H9 (cell line): ENCODE data around the gene NGFR. TPM values are rescaled to one million over a fixed set of nuclear protein-coding genes. Genes with fewer than 3 reads are reported as not detected.
"Not testable (repeated sequence)": the region's sequence is repeated elsewhere in the genome, so short reads cannot be mapped to it uniquely, and the experiment has no call there.

ENCODE experiments used
- DNase-seq: peaks from one replicate; pipeline ENCODE4 v3.0.0-alpha.2; 2017
- H2AFZ ChIP-seq: one replicate; pipeline ENCODE4 v1.6.1; 2013; ENCODE audit warnings: mild to moderate bottlenecking, low read length, control low read depth, moderate library complexity
- H2AK5ac ChIP-seq: 2 replicates; pipeline ENCODE4 v1.6.1; 2013; ENCODE audit warnings: low read length, control low read depth, mixed read lengths; ENCODE audit not compliant: insufficient read length
- H2BK120ac ChIP-seq: one replicate; pipeline ENCODE4 v1.6.1; 2013; ENCODE audit warnings: low read depth, mild to moderate bottlenecking, low read length, control low read depth, inconsistent platforms; ENCODE audit not compliant: poor library complexity, severe bottlenecking
- H2BK12ac ChIP-seq: 2 replicates; pipeline ENCODE4 v1.6.1; 2013; ENCODE audit warnings: low read length, control low read depth, mixed read lengths, low read depth; ENCODE audit not compliant: insufficient read length
- H2BK15ac ChIP-seq: 2 replicates; pipeline ENCODE4 v1.6.1; 2013; ENCODE audit warnings: low read depth, low read length, control low read depth
- H2BK20ac ChIP-seq: one replicate; pipeline ENCODE4 v1.6.1; 2013; ENCODE audit warnings: low read depth, mild to moderate bottlenecking, low read length, control low read depth, inconsistent platforms; ENCODE audit not compliant: poor library complexity, severe bottlenecking
- H2BK5ac ChIP-seq: 2 replicates; pipeline ENCODE4 v1.6.1; 2013; ENCODE audit warnings: low read length, control low read depth, mixed read lengths; ENCODE audit not compliant: insufficient read length
- H3K14ac ChIP-seq: 2 replicates; pipeline ENCODE4 v1.6.1; 2013; ENCODE audit warnings: low read length, control low read depth; ENCODE audit not compliant: insufficient read depth
- H3K18ac ChIP-seq: 2 replicates; pipeline ENCODE4 v1.6.1; 2013; ENCODE audit warnings: low read depth, mild to moderate bottlenecking, mixed read lengths, low read length, control low read depth; ENCODE audit not compliant: insufficient read length
- H3K23ac ChIP-seq: 2 replicates; pipeline ENCODE4 v1.6.1; 2013; ENCODE audit warnings: low read length, control low read depth, mixed read lengths, low read depth; ENCODE audit not compliant: insufficient read length
- H3K23me2 ChIP-seq: 2 replicates; pipeline ENCODE4 v1.6.1; 2013; ENCODE audit warnings: low read depth, mild to moderate bottlenecking, mixed read lengths, low read length, control low read depth; ENCODE audit not compliant: insufficient read length, poor library complexity, severe bottlenecking
- H3K27ac ChIP-seq: 2 replicates; pipeline ENCODE4 v1.5.1; 2013; ENCODE audit warnings: low read length, control low read depth, mixed read lengths, low read depth; ENCODE audit not compliant: insufficient read length
- H3K27me3 ChIP-seq: 2 replicates; pipeline ENCODE4 v1.6.1; 2013; ENCODE audit warnings: low read length, control low read depth, inconsistent platforms; ENCODE audit not compliant: insufficient read depth
- H3K4ac ChIP-seq: 2 replicates; pipeline ENCODE4 v1.6.1; 2013; ENCODE audit warnings: low read depth, mild to moderate bottlenecking, control low read depth, inconsistent platforms, low read length, moderate library complexity
- H3K4me1 ChIP-seq: 2 replicates; pipeline ENCODE4 v1.6.1; 2013; ENCODE audit warnings: low read length, control low read depth, inconsistent platforms; ENCODE audit not compliant: insufficient read depth
- H3K4me2 ChIP-seq: 2 replicates; pipeline ENCODE4 v1.6.1; 2013; ENCODE audit warnings: low read length, control low read depth, mixed read lengths; ENCODE audit not compliant: insufficient read length, insufficient read depth
- H3K56ac ChIP-seq: 2 replicates; pipeline ENCODE4 v1.6.1; 2013; ENCODE audit warnings: low read depth, mild to moderate bottlenecking, mixed read lengths, low read length, control low read depth; ENCODE audit not compliant: insufficient read length
- H3K79me1 ChIP-seq: 2 replicates; pipeline ENCODE4 v1.6.1; 2013; ENCODE audit warnings: low read depth, mild to moderate bottlenecking, moderate library complexity, low read length, control low read depth, inconsistent platforms; ENCODE audit not compliant: insufficient read depth, poor library complexity, severe bottlenecking
- H3K79me2 ChIP-seq: 2 replicates; pipeline ENCODE4 v1.6.1; 2013; ENCODE audit warnings: low read length, control low read depth, inconsistent platforms; ENCODE audit not compliant: insufficient read depth
- H3K9ac ChIP-seq: 2 replicates; pipeline ENCODE4 v1.6.1; 2013; ENCODE audit warnings: low read length, control low read depth, mixed read lengths; ENCODE audit not compliant: insufficient read length; ENCODE audit errors: extremely low read depth
- H3K9me3 ChIP-seq: one replicate; pipeline ENCODE4 v1.6.1; 2013; ENCODE audit warnings: low read depth, low read length, inconsistent platforms; ENCODE audit not compliant: control insufficient read depth
- H3T11ph ChIP-seq: one replicate; pipeline ENCODE4 v1.6.1; 2013; ENCODE audit warnings: mild to moderate bottlenecking, low read length, control low read depth, inconsistent platforms
- H4K20me1 ChIP-seq: one replicate; pipeline ENCODE4 v1.6.1; 2013; ENCODE audit not compliant: control insufficient read depth, insufficient read length, insufficient read depth
- H4K5ac ChIP-seq: 2 replicates; pipeline ENCODE4 v1.6.1; 2013; ENCODE audit warnings: low read depth, mild to moderate bottlenecking, mixed read lengths, low read length, control low read depth; ENCODE audit not compliant: insufficient read length
- H4K8ac ChIP-seq: replicated peaks from 2 replicates; pipeline ENCODE4 v1.6.1; 2013; ENCODE audit warnings: low read length, control low read depth, mixed read lengths, low read depth; ENCODE audit not compliant: insufficient read length
- H4K91ac ChIP-seq: 2 replicates; pipeline ENCODE4 v1.6.1; 2013; ENCODE audit warnings: low read depth, mild to moderate bottlenecking, moderate library complexity, mixed read lengths, low read length, control low read depth; ENCODE audit not compliant: insufficient read length
- H3K27ac Mint-ChIP-seq, 3 experiments: 2 replicates in 2 of 3; 3 replicates in 1 of 3; pipeline ENCODE4 v1.8.0; 2020 to 2021; ENCODE audit warnings: mixed read lengths in 3 of 3, mild to moderate bottlenecking in 1 of 3, moderate library complexity in 1 of 3
- H3K27me3 Mint-ChIP-seq: 2 replicates; pipeline ENCODE4 v1.8.0; 2021; ENCODE audit warnings: low read depth, mild to moderate bottlenecking, moderate library complexity, mixed read lengths
- H3K36me3 Mint-ChIP-seq, 3 experiments: 2 replicates in 2 of 3; 3 replicates in 1 of 3; pipeline ENCODE4 v1.8.0; 2020 to 2021; ENCODE audit warnings: low read depth in 3 of 3, mixed read lengths in 3 of 3; ENCODE audit not compliant: insufficient read depth in 1 of 3
- H3K4me1 Mint-ChIP-seq, 2 experiments: 2 replicates each; pipeline ENCODE4 v1.8.0; 2020; ENCODE audit warnings: mixed read lengths in 2 of 2
- H3K4me3 Mint-ChIP-seq, 2 experiments: 2 replicates in 1 of 2; 3 replicates in 1 of 2; pipeline ENCODE4 v1.8.0; 2020 to 2021; ENCODE audit warnings: mild to moderate bottlenecking in 2 of 2, mixed read lengths in 2 of 2, moderate library complexity in 1 of 2
- H3K9me3 Mint-ChIP-seq, 2 experiments: 2 replicates in 1 of 2; 3 replicates in 1 of 2; pipeline ENCODE4 v1.8.0; 2020; ENCODE audit warnings: mild to moderate bottlenecking in 2 of 2, mixed read lengths in 2 of 2, moderate library complexity in 1 of 2
- WGBS: extraction: QIAGEN DNeasy Blood & Tissue Kit; methylation state at CpG from one replicate; pipeline ENCODE4 v1.1.7; 2013; ENCODE audit warnings: missing lambda C conversion rate, low lambda C conversion rate, mixed read lengths; ENCODE audit not compliant: insufficient read length; ENCODE audit errors: extremely low coverage; 5-methylcytosine and 5-hydroxymethylcytosine counted together
- total RNA-seq: library from RNA; stranded (reverse); gene quantifications from 2 replicates; pipeline ENCODE4 v1.2.1, GENCODE V29; 2021
- TF ChIP-seq, protein P1 (sequence below): fragments of 200-600 bp; sonication (generic); conservative IDR thresholded peaks from 3 replicates; pipeline ENCODE4 v1.8.0; 2021; ENCODE audit warnings: antibody characterized with exemption, mild to moderate bottlenecking

Gene NGFR
- total RNA-seq, 1 experiment from 2014 or later: 9.6 TPM

DNA sequence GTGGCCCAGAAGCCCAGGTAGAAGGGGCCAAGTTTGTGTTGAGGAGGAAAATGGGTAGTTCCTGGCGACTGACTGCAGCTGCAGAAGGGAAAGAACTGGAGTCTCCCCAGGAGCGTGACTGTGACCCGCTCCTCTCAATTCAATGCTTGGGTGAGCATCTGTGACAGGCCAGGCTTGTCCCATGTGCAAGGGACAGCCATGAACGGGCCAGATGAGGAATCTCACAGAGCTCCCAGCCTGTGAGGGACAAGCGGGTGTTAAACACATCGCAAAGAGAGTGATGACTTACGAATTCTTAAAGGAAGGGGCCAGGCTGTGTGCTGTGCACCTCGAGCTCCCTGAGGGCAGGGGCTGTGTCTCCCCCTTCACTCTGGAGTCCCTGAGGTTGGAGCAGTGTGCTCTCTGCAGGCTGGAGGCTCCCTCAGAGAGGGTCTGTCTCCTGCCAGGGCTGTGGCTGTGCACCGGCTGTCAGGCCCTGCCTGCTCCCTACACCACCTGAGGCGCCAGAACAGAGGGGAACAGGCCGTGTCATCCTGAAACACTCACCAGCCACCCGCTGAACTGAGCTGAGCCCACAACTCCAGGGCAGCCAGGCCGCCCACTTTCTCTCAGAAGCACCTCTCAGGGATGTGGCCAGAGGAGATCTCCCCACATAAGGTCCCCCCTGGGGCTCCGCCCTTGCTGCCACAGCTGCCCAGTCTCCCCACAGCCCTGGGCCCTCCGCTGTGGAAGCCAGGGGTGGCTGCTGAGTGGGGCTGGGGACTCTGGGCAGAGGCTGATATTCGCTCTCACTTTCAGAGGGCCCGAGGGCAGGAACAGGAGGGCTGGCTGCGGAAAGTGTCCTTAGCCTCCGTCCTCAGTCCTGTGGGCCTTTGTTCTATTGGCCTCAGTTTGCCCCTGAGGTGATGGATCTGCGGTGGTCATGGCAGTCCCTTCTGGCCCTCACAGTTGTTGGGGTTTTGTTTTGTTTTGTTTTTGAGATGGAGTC, 54.9 kb downstream of the NGFR start:
- H4K20me1 ChIP-seq: no peaks in the 10 kb centered on the region
- no peak overlapping the region for H3K9ac ChIP-seq
- DNase-seq: no peak
- H3K4me2 ChIP-seq: no peak overlapping the region
- H2BK15ac ChIP-seq: no peak overlapping the region
- H3K27ac ChIP-seq: no peak overlapping the region
- no peaks in the 10 kb centered on the region for H3K36me3 Mint-ChIP-seq
- WGBS: no CpG with 5 or more reads among the region's 20 CpGs
- TF ChIP-seq, protein P1, sequence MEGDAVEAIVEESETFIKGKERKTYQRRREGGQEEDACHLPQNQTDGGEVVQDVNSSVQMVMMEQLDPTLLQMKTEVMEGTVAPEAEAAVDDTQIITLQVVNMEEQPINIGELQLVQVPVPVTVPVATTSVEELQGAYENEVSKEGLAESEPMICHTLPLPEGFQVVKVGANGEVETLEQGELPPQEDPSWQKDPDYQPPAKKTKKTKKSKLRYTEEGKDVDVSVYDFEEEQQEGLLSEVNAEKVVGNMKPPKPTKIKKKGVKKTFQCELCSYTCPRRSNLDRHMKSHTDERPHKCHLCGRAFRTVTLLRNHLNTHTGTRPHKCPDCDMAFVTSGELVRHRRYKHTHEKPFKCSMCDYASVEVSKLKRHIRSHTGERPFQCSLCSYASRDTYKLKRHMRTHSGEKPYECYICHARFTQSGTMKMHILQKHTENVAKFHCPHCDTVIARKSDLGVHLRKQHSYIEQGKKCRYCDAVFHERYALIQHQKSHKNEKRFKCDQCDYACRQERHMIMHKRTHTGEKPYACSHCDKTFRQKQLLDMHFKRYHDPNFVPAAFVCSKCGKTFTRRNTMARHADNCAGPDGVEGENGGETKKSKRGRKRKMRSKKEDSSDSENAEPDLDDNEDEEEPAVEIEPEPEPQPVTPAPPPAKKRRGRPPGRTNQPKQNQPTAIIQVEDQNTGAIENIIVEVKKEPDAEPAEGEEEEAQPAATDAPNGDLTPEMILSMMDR: no peak
- no peaks in the 10 kb centered on the region for H3K23me2 ChIP-seq
- no peak overlapping the region for H2AFZ ChIP-seq
- H3K9me3 Mint-ChIP-seq: no peaks in the 10 kb centered on the region
- H3K4me3 Mint-ChIP-seq: no peak overlapping the region
- no peaks in the 10 kb centered on the region for H3K27me3 ChIP-seq
- H4K91ac ChIP-seq: no peak overlapping the region
- no peaks in the 10 kb centered on the region for H3K79me1 ChIP-seq
- H4K8ac ChIP-seq: no peak overlapping the region
- H3T11ph ChIP-seq: no peak overlapping the region
- peaks cover 30% of the 10 kb centered on the region in 2 experiments for H3K4me1 Mint-ChIP-seq
- peaks cover 11% of the 10 kb centered on the region for H3K27me3 Mint-ChIP-seq
- no peak overlapping the region for H2BK5ac ChIP-seq
- no peak overlapping the region for H3K4ac ChIP-seq
- H3K9me3 ChIP-seq: no peaks in the 10 kb centered on the region
- no peak overlapping the region for H2BK12ac ChIP-seq
- H3K23ac ChIP-seq: no peak overlapping the region
- no peak overlapping the region for H2AK5ac ChIP-seq
- H3K4me1 ChIP-seq: no peaks in the 10 kb centered on the region
- no peak overlapping the region for H4K5ac ChIP-seq
- no peaks in the 10 kb centered on the region for H3K79me2 ChIP-seq
- no peak overlapping the region for H3K14ac ChIP-seq
- H2BK120ac ChIP-seq: no peak overlapping the region
- H2BK20ac ChIP-seq: no peak overlapping the region
- no peak overlapping the region for H3K18ac ChIP-seq
- peak overlapping the region in 2 of 3 experiments; percentile 39 to 62; a peak in 2 of 7 replicates for H3K27ac Mint-ChIP-seq
- H3K56ac ChIP-seq: no peak overlapping the region

DNA sequence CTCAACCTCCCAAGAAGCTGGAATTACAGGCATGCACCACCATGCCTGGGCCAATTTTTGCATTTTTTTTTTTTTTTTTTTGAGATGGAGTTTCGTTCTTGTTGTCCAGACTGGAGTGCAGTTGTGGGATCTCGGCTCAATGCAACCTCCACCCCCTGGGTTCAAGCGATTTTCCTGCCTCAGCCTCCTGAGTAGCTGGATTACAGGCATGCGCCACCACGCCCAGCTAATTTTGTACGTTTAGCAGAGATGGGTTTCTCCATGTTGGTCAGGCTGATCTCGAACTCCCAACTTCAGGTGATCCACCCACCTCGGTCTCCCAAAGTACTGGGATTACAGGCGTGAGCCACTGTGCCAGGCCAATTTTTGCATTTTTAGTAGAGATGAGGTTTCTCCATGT, 55.7 kb downstream of the NGFR start:
- not testable (repeated sequence) for H3K79me1 ChIP-seq, H3K79me2 ChIP-seq, H3K27ac Mint-ChIP-seq, H2BK120ac ChIP-seq, H3T11ph ChIP-seq, H4K5ac ChIP-seq, H3K4ac ChIP-seq, H3K9ac ChIP-seq, H4K20me1 ChIP-seq, H3K9me3 ChIP-seq, H3K14ac ChIP-seq, H3K18ac ChIP-seq, H3K4me3 Mint-ChIP-seq, DNase-seq, H2BK15ac ChIP-seq, H3K27ac ChIP-seq, H3K4me1 ChIP-seq, H3K23me2 ChIP-seq, H3K4me2 ChIP-seq, H2BK5ac ChIP-seq, H2AK5ac ChIP-seq, H3K36me3 Mint-ChIP-seq, H3K9me3 Mint-ChIP-seq, H2BK12ac ChIP-seq, H3K27me3 ChIP-seq, H2AFZ ChIP-seq, H4K8ac ChIP-seq, H3K23ac ChIP-seq, H2BK20ac ChIP-seq, H4K91ac ChIP-seq, H3K56ac ChIP-seq
- peaks cover 14% of the 10 kb centered on the region for H3K27me3 Mint-ChIP-seq
- WGBS: no CpG with 5 or more reads among the region's 9 CpGs
- peaks cover 22% of the 10 kb centered on the region in 2 experiments for H3K4me1 Mint-ChIP-seq
